Erythroblast (primary cell): Measurements from ENCODE around the gene CD80.
A peak's percentile ranks its signal among the peaks of the same experiment; 100 is the strongest.
"Not testable (repeated sequence)": the region's sequence is repeated elsewhere in the genome, so short reads cannot be mapped to it uniquely, and the experiment has no call there.

Source experiments
- DNase-seq, 2 experiments: peaks; one replicate each; lab custom pipeline; 2025; lab: John Stamatoyannopoulos, UW
- GATA1 ChIP-seq: IDR thresholded peaks from 2 replicates; pipeline ENCODE4 v1.6.1; 2011; ENCODE audit warnings: low read depth, mild to moderate bottlenecking, control low read depth, low read length, moderate library complexity
- POLR2A ChIP-seq: IDR thresholded peaks from 2 replicates; pipeline ENCODE4 v1.6.1; 2011; ENCODE audit warnings: mild to moderate bottlenecking, low read length

CD80 gene

GRCh38 chr3:119559441-119559963 is at the start of gene CD80:
CD80 (minus strand) TSS chr3:119559614; CDS start chr3:119557728, 1,886 bp downstream.
- peak; percentile 73 to 76 for DNase-seq
- TF ChIP-seq POLR2A (no peak), GATA1 (no peak)

- DNase-seq: no peak
- TF ChIP-seq GATA1 (no peak), POLR2A (no peak)
Observed at GRCh38 chr3:119608405-119609000, 49.1 kb upstream of the CD80 start.

- DNase-seq: no peak
- TF ChIP-seq GATA1 (no peak), POLR2A (no peak)
Observed at GRCh38 chr3:119604878-119605277, 45.5 kb upstream of the CD80 start.

- no peak for TF ChIP-seq POLR2A
- DNase-seq: no peak
Observed at GRCh38 chr3:119602676-119603075, 43.3 kb upstream of the CD80 start.

GRCh38 chr3:119601154-119601553 is 41.7 kb upstream of the CD80 start:
- TF ChIP-seq GATA1: no peak
- TF ChIP-seq POLR2A: no peak
- DNase-seq: no peak

- TF ChIP-seq GATA1 (no peak), POLR2A (no peak)
- peak; percentile 24 to 31 for DNase-seq
Observed at GRCh38 chr3:119600732-119601131, 41.3 kb upstream of the CD80 start.

- DNase-seq: no peak
- no peak for TF ChIP-seq GATA1
- no peak for TF ChIP-seq POLR2A
Observed at GRCh38 chr3:119599558-119600174, 40.3 kb upstream of the CD80 start.

- DNase-seq: no peak
- TF ChIP-seq GATA1 (no peak), POLR2A (no peak)
Observed at GRCh38 chr3:119598410-119599098, 39.1 kb upstream of the CD80 start.

GRCh38 chr3:119597548-119598288 is 38.3 kb upstream of the CD80 start, which contains the start of gene PLA1A:
PLA1A (plus strand) TSS chr3:119597885; CDS start chr3:119597914, 29 bp downstream.
- DNase-seq: no peak
- TF ChIP-seq GATA1 (no peak), POLR2A (no peak)

- no peak for DNase-seq
- no peak for TF ChIP-seq POLR2A
Observed at GRCh38 chr3:119596398-119596797, 37.0 kb upstream of the CD80 start.

- TF ChIP-seq GATA1 (no peak), POLR2A (no peak)
- DNase-seq: peak in 1 of 2 experiments; percentile 8
Observed at GRCh38 chr3:119595639-119596334, 36.4 kb upstream of the CD80 start.

GRCh38 chr3:119594929-119595328 is 35.5 kb upstream of the CD80 start:
- not testable (repeated sequence) for DNase-seq

- no peak for TF ChIP-seq POLR2A
- TF ChIP-seq GATA1: no peak
- no peak for DNase-seq
Observed at GRCh38 chr3:119594066-119594465, 34.7 kb upstream of the CD80 start.

- TF ChIP-seq POLR2A: no peak
- no peak for TF ChIP-seq GATA1
- no peak for DNase-seq
Observed at GRCh38 chr3:119592861-119593260, 33.4 kb upstream of the CD80 start.
